SW480 (cell line): ENCODE results near the gene ASS1.
"Not testable (repeated sequence)": the region's sequence is repeated elsewhere in the genome, so short reads cannot be mapped to it uniquely, and the experiment has no call there.

Experiments used
- DNase-seq: peaks from one replicate; pipeline ENCODE4 v3.0.0-alpha.2; 2016; ENCODE audit warnings: low spot score

The ASS1 gene

GRCh38 chr9:130433947-130434262 is 10.9 kb upstream of the ASS1 start:
- no peak for DNase-seq

GRCh38 chr9:130434656-130435055 is 10.1 kb upstream of the ASS1 start:
- not testable (repeated sequence) for DNase-seq

GRCh38 chr9:130437011-130437789 is 7.6 kb upstream of the ASS1 start:
- no peak for DNase-seq

GRCh38 chr9:130438382-130438981 is 6.3 kb upstream of the ASS1 start:
- no peak for DNase-seq

- no peak for DNase-seq
Measured at GRCh38 chr9:130441031-130441430, 3.7 kb upstream of the ASS1 start.

- no peak for DNase-seq
Measured at GRCh38 chr9:130442746-130443455, 1.9 kb upstream of the ASS1 start.

GRCh38 chr9:130443456-130443801 is 1.3 kb upstream of the ASS1 start:
- no peak for DNase-seq

GRCh38 chr9:130443840-130444492 is 795 bp upstream of the ASS1 start:
- no peak for DNase-seq

- DNase-seq = peak; percentile 46
Measured at GRCh38 chr9:130445268-130445983, 665 bp downstream of the ASS1 start.

- peak; percentile 17 for DNase-seq
Measured at GRCh38 chr9:130446101-130446861, 1.5 kb downstream of the ASS1 start.

GRCh38 chr9:130447193-130447816 is 2.5 kb downstream of the ASS1 start:
- peak; percentile 8 for DNase-seq

GRCh38 chr9:130448035-130448624 is 3.4 kb downstream of the ASS1 start:
- DNase-seq = peak; percentile 66

- no peak for DNase-seq
Measured at GRCh38 chr9:130448771-130449603, 4.2 kb downstream of the ASS1 start.

GRCh38 chr9:130450344-130451003 is 5.7 kb downstream of the ASS1 start:
- DNase-seq = peak; percentile 68

- no peak for DNase-seq
Measured at GRCh38 chr9:130451004-130451390, 6.2 kb downstream of the ASS1 start.

GRCh38 chr9:130451509-130452388 is 7.0 kb downstream of the ASS1 start:
- peak; percentile 68 for DNase-seq

GRCh38 chr9:130452835-130453234 is 8.1 kb downstream of the ASS1 start:
- no peak for DNase-seq

GRCh38 chr9:130453487-130453886 is 8.7 kb downstream of the ASS1 start:
- DNase-seq = no peak
